PFSK-1 (cell line): ENCODE data around the gene ANO6.

Source experiments
- POLR2AphosphoS5 ChIP-seq: IDR thresholded peaks from 2 replicates; pipeline ENCODE4 v1.6.1; 2012; ENCODE audit warnings: low read depth, mild to moderate bottlenecking, control low read depth, low read length, moderate library complexity
- SIN3A ChIP-seq: IDR thresholded peaks from 2 replicates; pipeline ENCODE4 v1.6.1; 2012; ENCODE audit warnings: mild to moderate bottlenecking, low read length, moderate library complexity, borderline replicate concordance; ENCODE audit not compliant: insufficient read depth

DNA sequence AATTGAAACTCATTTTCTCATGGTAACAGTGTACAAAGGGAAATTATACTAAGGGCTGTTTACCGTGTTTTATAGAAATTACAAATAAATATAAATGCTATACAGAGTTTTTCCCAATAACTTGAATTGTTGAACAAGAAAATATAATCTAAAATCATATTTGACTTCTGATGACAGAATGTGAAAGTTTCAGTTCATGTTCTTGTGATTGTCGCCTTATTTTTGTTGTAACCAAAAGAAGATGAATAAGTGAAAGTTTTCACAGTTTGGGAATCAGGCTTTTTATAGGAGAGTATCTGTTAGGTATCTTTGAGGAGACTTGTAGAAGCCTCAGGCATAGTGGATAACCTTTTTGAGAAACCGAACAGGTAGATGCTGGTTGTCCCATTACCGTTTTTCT lies 28.1 kb downstream of the ANO6 start:
- TF ChIP-seq POLR2AphosphoS5, result no peak
- no peak for TF ChIP-seq SIN3A
